HFFc6 (cell line): ENCODE results near the gene PCDH18. TPM values are rescaled to one million over a fixed set of nuclear protein-coding genes. Genes with fewer than 3 reads are reported as not detected.

Source experiments
- DNase-seq: peaks from one replicate; pipeline ENCODE4 v3.0.0-alpha.2; 2018
- H3K27ac Mint-ChIP-seq: 2 replicates; pipeline ENCODE4 v1.8.0; 2020; ENCODE audit warnings: mild to moderate bottlenecking, mixed read lengths
- H3K27me3 Mint-ChIP-seq: 2 replicates; pipeline ENCODE4 v1.8.0; 2021; ENCODE audit warnings: mild to moderate bottlenecking, moderate library complexity, mixed read lengths; ENCODE audit not compliant: insufficient read depth
- H3K36me3 Mint-ChIP-seq: 2 replicates; pipeline ENCODE4 v1.8.0; 2021; ENCODE audit warnings: low read depth, mixed read lengths
- H3K4me1 Mint-ChIP-seq: 2 replicates; pipeline ENCODE4 v1.8.0; 2020; ENCODE audit warnings: low read depth, mixed read lengths
- H3K4me3 Mint-ChIP-seq: 2 replicates; pipeline ENCODE4 v1.8.0; 2020; ENCODE audit warnings: mild to moderate bottlenecking, moderate library complexity, mixed read lengths
- H3K9me3 Mint-ChIP-seq: 2 replicates; pipeline ENCODE4 v1.8.0; 2020; ENCODE audit warnings: mild to moderate bottlenecking, mixed read lengths
- total RNA-seq, 6 experiments: library from RNA; stranded (reverse); fragmentation: NEBNext Ultra II Directional; extraction: Animal tissue kit (Norgen Biotek cat#: 25700); gene quantifications; 2 replicates in 1 of 6; 3 replicates in 5 of 6; pipeline ENCODE4 v1.2.3, GENCODE V29; 2021
- TF ChIP-seq, protein P1 (sequence below): fragments of 200-600 bp; sonication (generic); IDR thresholded peaks from 2 replicates; pipeline ENCODE4 v1.5.0; 2021; ENCODE audit warnings: antibody characterized with exemption, mild to moderate bottlenecking

PCDH18 gene
- total RNA-seq, 6 experiments from 2014 or later = 41.6 to 57.6 (median 53.9) TPM

DNA sequence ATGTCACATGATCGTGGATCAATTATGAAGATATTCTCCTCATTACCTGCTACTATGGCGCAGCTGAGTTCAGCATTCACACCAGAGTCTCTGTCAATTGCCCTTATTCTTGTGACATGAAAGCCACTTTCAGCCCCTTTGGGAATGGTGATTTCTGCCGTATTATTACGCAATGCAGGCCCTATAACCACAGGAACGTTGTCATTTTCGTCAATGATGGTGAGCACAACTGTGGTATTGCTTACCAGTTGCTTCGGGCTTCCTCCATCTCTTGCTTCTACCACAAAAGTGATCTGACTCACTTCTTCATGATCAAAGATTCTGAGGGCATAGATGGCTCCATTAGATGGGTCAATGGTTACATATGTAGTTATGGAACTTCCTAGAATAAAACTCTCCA, 2.1 kb downstream of the PCDH18 start:
- no peaks in the 10 kb centered on the region for H3K27me3 Mint-ChIP-seq
- H3K36me3 Mint-ChIP-seq = peaks cover 9% of the 10 kb centered on the region
- no peaks in the 10 kb centered on the region for H3K9me3 Mint-ChIP-seq
- TF ChIP-seq, protein P1, sequence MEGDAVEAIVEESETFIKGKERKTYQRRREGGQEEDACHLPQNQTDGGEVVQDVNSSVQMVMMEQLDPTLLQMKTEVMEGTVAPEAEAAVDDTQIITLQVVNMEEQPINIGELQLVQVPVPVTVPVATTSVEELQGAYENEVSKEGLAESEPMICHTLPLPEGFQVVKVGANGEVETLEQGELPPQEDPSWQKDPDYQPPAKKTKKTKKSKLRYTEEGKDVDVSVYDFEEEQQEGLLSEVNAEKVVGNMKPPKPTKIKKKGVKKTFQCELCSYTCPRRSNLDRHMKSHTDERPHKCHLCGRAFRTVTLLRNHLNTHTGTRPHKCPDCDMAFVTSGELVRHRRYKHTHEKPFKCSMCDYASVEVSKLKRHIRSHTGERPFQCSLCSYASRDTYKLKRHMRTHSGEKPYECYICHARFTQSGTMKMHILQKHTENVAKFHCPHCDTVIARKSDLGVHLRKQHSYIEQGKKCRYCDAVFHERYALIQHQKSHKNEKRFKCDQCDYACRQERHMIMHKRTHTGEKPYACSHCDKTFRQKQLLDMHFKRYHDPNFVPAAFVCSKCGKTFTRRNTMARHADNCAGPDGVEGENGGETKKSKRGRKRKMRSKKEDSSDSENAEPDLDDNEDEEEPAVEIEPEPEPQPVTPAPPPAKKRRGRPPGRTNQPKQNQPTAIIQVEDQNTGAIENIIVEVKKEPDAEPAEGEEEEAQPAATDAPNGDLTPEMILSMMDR = no peak
- peaks cover 49% of the 10 kb centered on the region for H3K4me1 Mint-ChIP-seq
- H3K27ac Mint-ChIP-seq = no peak overlapping the region
- H3K4me3 Mint-ChIP-seq = no peak overlapping the region
- DNase-seq = peak; percentile 75

DNA sequence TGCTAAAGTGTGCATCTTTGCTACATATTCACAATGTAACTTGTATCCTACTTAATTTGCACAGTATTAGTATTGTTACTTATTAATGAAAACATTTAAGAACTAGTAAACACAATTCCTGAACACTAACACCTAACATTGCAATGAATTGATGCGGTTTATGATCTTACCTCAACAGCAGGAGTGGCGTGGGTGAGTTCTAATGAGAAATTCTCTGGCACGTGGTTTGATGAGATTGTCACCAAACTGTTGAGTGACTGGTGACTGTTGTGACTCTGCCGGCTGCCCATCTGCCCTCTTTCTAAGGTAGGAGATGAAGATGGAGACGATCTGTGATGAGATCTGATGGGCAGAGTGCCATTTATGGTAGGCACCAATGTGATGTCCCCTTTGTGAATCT, 2.9 kb downstream of the PCDH18 start:
- no peaks in the 10 kb centered on the region for H3K9me3 Mint-ChIP-seq
- no peaks in the 10 kb centered on the region for H3K27me3 Mint-ChIP-seq
- no peak overlapping the region for H3K27ac Mint-ChIP-seq
- TF ChIP-seq, protein P1 = no peak
- DNase-seq = no peak
- peaks cover 56% of the 10 kb centered on the region for H3K4me1 Mint-ChIP-seq
- H3K36me3 Mint-ChIP-seq = peaks cover 17% of the 10 kb centered on the region
- H3K4me3 Mint-ChIP-seq = no peak overlapping the region

DNA sequence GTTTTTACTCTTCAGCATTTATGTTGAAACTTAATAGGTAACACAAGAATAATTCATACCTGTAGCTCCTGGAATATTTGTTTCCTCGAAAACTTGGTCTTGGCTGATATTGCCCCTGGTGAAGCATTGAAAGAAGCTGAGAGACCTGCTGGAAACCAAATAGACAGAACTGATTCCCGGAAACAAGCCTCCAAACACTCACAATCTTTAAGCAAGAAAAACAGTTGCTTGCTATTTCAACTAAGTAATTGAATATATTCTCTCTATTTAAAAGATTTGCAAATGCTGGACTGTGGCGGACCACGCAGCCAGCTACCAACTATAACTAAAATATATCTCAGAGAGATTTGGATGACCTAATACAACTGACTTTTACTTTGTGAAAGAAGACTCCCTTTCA, 3.6 kb downstream of the PCDH18 start:
- H3K27ac Mint-ChIP-seq = peak overlapping the region; percentile 73

DNA sequence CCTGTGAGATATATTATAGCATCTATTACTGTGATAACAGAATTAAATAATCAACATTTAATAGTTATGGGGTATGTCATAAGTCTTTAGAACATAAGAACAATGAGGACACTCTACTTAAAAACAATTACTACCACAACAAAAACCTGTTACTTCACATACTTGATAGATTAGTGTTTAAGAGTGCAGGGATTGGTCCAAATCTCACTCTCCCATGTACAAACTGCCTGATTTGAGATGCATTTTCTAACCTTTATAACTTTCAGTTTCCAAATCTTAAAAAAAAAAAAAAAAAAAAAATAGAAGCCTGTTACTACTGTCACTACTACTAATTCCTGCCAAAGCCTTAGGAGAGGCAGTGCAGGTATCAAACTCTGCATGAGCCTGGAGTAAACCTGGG, 5.6 kb downstream of the PCDH18 start:
- Mint-ChIP-seq H3K4me1 (peaks cover 77% of the 10 kb centered on the region), H3K27me3 (no peaks in the 10 kb centered on the region), H3K9me3 (no peaks in the 10 kb centered on the region), H3K36me3 (peaks cover 35% of the 10 kb centered on the region), H3K27ac (peak overlapping the region; percentile 61), H3K4me3 (no peak overlapping the region)
- TF ChIP-seq, protein P1 = no peak
- DNase-seq = no peak

More for the DNA sequence above, 3.6 kb downstream of the PCDH18 start:
- peaks cover 64% of the 10 kb centered on the region for H3K4me1 Mint-ChIP-seq
- H3K36me3 Mint-ChIP-seq = peaks cover 22% of the 10 kb centered on the region
- TF ChIP-seq, protein P1 = no peak
- H3K4me3 Mint-ChIP-seq = no peak overlapping the region
- no peaks in the 10 kb centered on the region for H3K9me3 Mint-ChIP-seq
- DNase-seq = no peak
- no peaks in the 10 kb centered on the region for H3K27me3 Mint-ChIP-seq

DNA sequence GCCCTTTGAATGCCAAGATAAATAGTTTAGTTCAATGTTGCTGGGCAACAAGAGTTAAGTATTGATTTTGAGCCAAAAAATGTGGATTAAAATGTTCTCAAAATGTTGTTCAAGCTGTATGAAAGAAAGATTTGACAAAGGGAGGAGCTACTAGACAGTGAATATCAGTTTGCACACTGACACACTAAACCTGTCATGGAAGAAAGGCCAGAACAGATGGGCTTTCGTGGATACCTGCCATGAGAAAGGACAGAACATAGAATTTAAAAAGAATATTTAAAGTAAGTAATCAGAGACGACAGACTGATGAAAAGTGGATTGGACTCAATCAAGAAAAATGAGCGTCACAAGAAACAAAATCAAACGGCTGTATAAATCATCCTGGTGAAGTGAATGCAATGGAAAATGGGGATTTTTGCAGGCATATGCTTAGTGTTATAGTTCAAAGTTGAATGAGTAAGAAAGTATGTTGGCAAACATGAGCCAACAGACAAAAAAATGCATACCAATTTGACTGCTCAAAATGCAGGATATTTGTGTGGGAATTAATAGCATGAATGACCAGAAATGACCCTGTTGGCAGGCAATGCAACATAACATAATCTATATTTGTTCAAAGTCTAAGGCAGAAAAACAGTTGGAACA, 7.4 kb downstream of the PCDH18 start:
- TF ChIP-seq, protein P1 = no peak
- DNase-seq = peak; percentile 50
- Mint-ChIP-seq H3K27ac (peak overlapping the region; percentile 88), H3K4me3 (peak overlapping the region; percentile 33), H3K36me3 (peaks cover 52% of the 10 kb centered on the region), H3K9me3 (no peaks in the 10 kb centered on the region), H3K4me1 (peaks cover 82% of the 10 kb centered on the region), H3K27me3 (no peaks in the 10 kb centered on the region)
